Right renal pelvis (tissue), 4 donors: ENCODE measurements around the gene PRPS1L1. TPM values are rescaled to one million over a fixed set of nuclear protein-coding genes. Genes with fewer than 3 reads are reported as not detected.

Experiments used
- DNase-seq, 4 donors: peaks; one replicate each; pipeline ENCODE4 v3.0.0-alpha.2; 2013; ENCODE audit warnings: low read depth in 4 of 4, low spot score in 3 of 4, missing footprints in 1 of 4
- polyA plus RNA-seq, 4 donors: library from polyadenylated mRNA; unstranded; fragments of 120-200 nt; gene quantifications; one replicate each; pipeline ENCODE4 v1.2.1, GENCODE V29; 2013; ENCODE audit not compliant: insufficient read length in 4 of 4

The PRPS1L1 gene
- polyA plus RNA-seq, 4 donors: 0.06 TPM; not detected in 3

DNA sequence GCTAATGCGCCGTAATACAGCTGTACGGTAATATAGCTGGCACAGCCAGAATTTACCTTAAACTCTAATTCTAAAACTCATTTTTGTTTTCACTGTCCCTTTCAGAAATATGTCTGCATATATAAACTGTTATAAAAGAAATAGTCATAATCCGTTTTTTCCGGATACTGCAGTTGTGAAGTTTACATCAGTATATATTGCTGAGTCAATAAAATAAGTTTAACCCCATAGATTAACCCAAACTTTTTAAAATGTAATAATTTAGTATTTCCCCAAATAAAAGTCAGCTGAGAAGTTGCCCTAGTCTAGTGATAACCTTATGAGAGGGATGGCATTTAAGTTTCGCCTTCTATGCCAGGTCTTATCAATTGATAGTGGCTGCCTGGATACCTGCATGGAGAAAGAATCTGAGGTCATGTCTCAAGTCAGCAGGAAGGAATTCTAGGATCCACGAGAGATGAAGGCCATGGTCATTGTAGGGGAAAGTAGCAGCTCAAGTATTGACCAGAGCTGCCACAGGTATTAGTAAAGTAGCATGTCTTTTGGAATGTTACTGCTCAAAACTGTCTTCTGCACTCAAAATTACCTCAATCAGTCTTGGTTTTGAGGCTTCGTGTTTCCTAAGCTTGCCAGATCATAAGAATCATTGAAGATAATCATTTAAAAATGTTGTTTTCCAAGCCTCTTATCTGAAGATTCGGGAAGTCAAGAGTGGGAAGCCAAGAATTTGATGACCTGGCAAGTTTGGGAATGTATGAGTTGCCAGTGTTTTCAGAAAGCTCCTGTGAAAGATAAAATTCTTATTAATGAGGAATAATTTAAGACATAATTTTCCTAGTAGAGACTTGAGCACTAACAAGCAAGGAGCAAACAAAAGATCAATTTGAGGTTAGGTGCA, 10.8 kb downstream of the PRPS1L1 start:
- DNase-seq: no peak

DNA sequence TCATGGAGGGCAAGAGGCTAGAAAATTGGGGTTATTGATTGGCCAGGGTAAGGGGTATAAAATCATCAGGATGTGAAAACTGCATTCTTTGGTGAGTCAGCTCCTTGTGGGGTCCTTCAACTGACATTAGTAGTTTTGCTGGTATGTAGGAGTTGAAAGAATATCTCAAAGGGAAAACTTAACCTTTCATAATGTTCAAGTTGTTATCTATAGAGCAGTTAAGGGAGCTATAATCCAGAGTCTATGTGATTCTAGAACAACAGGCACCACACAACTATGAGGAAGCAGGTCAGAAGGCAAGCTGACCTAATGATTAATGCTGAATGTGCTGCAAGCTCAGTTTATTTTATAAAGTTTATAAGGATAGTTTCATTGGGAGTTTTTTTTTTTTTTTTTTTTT, 13.7 kb downstream of the PRPS1L1 start:
- DNase-seq: no peak

DNA sequence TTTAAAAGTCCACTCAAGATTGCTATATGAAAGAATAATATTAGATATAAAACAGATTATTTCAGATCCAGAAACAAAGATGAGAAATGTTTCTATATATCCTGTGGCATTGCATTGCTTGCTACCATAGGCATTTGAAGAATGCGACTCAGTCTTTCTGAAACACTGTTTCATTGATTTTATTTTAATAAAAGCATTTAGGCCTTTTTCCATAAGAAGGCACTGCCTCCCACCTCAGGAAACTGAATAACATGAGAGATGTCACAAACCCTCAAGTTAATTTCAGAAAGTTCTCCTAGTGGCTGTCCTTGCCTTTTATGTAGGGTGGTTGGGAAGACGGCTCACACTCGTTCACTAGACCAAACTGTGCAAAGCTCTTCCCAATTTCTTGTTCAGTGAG, 23.3 kb downstream of the PRPS1L1 start:
- DNase-seq: no peak

DNA sequence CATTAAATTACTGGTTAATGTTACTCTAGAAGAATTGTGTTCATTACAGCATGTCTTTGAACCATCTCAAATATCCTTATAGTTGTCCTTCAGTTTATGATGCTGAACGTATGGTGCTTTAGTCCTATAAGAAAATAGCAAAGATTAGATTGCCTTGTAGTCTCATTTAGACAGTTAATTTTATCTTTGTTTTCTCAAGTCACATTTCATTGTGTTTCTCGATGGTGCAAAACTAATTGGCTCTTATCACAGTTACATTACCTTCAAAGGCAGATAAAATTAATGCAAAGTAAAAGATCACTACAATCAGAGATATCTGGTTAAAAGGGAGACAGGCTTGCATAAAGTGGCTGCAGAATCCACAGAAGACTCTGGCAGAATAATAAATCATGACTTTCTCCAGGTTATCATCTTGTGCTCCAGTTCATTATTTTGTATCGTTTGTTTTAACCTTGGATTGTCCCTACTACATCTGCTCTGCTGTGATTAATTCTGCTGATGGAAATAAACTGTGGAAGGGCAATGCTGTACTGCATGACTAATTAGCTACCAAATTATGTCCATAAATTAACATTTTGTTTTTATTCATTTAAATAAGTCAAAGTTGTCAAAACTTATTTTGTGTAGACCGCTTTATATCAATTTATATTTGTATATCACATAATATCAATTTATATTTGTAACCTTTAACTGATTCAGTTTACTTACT, 24.2 kb downstream of the PRPS1L1 start:
- DNase-seq: peak in 2 of 4 donors; percentile 23 to 31

DNA sequence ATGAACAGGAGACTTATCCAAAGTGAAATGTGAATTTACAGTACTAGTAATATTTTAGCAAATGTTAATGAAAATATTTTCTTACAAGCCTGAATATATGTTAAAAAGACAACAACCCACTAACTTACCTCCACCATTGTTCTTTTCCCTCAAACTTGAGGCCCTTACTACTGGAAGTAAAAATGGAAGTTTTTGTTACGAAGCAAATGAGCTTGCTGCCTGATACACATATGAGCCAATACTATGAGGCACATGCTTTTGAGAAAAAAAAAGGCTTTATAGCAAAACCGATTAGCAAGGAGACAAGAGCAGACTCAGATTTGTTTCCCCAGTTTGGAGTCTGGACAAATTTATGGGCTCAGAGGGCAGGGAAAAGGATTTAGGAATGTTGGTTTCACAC, 29.0 kb downstream of the PRPS1L1 start:
- no peak for DNase-seq

DNA sequence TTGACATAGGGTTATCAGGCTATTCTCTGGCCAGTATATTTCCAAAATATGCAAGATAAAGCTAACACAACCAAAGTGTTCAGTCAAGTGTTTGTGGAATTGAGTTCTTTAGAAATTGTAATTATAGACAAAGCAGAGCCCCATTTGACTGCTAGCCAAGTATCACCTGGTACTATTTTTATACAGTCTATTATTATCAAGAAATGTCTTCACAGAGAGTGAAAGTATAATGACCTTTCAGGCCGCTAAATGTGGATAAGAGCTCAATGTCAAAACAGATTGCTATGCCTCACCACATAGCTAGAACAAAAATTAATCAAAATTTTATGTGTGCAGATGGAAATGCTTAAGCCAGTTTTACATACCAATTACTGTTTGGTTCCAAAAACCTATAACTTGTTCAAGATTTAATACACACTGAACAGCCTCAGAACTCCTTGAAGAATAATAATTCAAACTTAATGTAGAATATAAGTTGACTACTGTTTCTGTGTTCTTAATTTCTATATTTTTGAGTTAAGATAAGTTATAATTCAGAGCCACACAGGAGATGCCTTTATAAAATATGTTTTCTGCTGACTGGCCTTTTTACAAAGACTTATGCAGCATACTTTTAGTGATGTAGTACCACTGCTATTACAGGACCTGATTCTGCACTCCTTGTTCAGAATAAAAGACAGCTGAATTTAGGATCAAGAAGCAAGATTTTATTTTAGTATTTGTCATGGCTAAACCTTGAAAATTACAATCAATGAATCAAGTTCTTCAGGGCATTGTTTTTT, 31.0 kb downstream of the PRPS1L1 start:
- DNase-seq: no peak

DNA sequence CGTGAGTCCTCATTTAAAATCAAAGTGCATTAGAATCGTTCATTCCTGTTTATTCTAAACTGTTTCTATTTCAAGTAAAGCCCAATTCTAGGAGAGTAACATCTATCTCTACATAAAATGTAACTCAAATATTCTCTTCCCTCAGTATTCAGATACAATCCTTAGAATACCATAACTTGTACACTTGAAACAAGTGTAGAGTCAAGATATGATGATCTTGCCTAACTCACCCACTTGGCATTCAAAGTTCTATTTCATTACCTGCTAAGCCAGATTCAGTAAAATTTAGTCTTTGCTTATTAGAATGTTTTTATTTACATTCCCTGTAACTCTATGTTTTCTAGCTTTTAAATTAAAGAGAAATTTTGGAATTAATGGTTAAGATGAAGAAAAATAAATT, 31.6 kb downstream of the PRPS1L1 start:
- DNase-seq: no peak

DNA sequence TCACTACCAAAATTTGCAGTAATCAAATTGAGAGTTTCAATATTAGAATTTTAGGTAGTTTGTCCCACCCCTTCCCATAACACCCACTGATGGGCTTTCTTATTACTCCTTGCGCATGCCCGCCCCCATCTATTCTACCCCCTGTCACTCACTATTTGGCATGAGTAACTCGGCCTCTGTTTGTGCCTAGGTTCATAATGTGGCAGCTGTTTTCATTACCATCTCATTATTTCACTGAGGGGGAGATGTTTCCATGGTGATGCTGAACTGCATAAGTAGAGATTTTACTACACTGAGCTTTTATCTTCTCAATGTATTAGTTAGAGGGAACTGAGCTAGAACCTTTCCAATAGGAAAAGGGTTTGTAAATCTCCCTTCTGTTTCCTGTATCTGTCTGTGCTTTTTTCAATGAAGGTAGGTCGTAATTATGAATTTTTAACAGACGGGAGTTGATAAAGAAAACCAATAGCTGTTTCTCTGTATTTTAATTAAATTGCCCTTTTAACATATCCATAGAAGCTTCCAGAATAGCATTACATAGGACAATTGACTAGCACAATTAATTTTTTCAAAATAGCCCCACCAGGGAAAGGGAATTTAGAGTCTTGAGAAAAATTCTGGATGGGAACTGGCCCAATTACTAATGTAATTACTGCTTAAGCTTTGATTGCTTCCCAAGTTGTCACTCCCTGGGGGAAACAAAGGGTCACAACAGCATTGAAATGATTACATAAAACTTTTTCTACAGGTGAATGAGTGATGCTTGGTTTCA, 33.4 kb downstream of the PRPS1L1 start:
- no peak for DNase-seq

DNA sequence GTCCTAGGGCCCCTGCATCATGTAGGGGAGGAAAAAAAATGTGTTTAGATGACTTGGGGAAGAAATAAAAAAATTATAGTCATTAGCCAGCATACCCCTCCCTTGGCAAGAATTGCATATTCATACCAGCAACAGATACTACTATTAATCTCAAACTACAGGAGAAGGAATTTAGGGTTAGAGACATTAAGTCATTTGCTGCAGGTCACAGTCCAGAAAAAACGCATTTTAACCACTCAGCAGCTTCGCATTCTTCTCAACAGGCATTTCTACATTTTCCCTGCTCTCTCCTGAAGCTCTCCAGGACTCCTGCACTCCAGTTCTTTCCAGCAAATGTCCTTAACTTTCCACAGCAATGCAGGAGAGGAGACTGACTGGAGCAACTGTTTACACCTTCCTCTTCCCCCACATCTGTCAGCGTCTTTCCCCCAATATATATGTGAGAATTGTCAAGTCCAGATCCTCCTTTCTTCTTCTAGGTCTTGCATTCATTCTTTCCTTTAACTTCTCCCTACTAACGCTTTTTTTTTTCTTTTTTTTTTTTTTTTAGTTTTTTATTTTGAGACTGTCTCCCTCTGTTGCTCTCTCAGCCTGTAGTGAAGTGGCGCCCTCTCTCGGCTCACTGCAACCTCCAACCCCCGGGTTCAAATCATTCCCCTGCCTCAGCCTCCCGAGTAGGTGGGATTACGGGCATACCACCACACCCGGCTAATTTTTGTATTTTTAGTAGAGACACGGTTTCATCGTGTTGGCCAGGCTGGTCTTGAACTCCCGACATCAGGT, 35.6 kb downstream of the PRPS1L1 start:
- no peak for DNase-seq

DNA sequence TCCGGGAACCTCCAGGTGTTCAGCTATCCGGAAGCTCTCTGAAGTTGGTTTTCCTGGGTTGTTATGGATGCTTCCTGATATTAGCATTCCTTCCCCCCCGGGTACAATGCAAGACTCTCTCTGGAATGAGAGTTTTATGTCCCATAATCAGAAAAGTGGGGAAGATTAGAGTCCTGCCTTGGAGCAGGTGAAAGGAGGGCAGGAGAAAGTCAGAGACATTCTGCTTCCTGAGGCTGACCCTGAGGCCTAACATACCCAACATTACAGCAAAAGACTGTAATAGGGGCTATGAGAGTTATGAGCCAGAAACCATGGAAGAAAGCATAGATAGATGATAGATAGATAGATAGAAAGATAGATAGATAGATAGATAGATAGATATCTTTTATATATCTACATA, 36.9 kb downstream of the PRPS1L1 start:
- DNase-seq: no peak

DNA sequence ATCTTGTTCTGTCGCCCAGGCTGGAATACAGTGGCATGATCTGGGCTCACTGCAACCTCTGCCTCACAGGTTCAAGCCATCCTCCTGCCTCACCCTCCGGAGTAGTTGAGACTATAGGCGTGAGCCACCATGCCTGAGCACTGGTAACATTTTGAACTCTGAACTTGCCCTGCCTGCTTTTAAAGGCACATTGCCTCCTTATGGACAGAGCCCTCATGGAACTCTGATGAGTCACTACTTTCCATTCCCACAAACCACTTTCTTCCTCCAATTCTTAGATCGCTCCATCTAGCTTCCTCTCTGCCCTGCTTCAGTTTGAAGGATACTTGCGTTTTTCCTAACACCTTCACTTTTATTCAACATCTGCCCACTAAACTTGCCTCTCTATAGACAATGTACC, 38.1 kb downstream of the PRPS1L1 start:
- no peak for DNase-seq

DNA sequence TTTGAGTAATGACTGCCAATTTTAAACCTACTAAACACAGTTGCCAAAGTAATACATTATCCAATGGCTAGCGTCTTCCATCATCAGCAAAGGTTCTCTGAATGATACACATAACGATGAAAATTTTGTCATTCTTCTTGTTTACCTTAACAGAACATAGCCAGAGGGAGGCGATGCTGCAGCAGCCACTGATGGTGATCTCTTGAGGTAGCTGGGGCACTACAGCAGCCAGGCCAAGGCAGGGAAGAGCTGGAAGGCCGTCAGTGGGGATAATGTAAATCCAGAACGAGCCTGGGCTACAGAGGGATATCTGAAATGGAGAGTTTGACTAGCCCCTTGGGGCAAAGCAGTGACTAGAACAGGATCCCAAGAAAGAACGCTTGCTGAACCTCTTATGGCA, 38.8 kb downstream of the PRPS1L1 start:
- no peak for DNase-seq

DNA sequence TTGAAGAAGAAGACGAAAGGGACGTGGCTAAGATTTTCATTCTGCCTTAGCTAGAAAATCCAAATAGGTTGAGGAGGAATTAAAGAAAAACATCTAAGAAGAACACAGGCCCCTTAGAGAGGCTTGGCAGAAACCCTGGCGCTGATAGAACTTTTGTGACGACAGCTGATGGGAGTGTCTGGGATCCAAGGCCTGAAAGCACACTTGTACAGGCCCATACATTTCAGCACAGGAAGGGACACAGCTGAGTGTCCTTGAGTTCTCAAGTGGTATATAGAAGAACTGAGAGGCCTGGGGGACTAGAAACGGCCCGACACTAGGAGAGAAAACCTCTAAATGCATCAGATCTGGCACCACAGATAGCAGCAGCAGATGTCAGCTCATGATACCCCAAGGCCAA, 39.5 kb downstream of the PRPS1L1 start:
- DNase-seq: no peak

DNA sequence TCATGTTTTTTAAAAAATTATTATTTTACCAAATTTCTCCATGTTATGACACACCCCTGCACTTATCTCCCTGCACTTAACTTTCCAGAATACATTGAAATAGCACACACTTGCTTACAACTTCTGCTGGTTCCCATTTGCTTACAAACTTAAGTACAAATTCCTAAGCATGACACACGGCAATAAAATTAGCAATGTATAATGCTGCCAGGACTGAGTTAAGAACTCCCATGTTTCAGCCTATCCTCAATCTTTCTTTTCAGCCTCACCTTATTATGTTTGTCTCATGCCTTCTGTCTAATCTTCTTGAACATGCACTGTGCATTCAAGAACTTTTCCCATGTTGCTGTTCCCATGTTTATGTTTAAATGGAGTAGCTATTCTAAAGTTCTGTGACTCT, 40.8 kb downstream of the PRPS1L1 start:
- no peak for DNase-seq

DNA sequence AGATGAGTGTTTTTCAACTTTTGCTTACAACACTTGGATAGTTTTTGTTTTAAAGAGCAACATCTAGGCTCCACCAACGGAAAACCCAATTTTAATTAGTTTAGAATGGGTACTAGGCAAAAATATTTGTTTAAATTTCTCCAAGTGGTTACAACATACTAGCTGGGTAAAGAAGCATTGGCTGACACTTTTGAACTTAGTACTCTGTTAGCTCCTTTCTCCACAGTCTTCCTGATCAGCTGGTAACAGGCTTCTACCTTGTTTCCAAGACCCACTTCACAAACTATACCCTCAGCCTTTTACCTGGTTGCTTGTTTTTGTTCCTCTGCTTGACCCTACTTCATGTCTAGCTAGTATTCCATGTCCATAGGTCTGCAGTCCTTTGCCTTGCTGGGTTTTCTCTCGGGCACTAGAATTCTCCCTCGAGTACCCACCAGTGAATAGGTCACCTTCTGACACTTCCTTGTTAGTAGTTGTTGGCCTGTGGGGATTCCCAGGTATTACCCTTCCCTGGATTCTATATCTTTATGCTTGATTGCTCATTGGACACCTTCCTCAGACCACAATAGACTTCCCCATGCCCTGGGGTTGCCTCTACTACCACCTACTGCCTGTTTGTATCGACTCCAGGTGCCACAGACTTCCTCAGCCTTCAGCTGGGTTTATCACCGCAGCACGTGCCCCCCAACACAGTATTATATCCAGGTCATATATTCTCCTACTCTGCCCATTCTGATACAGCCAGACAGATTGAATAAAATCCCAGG, 42.0 kb downstream of the PRPS1L1 start:
- no peak for DNase-seq

DNA sequence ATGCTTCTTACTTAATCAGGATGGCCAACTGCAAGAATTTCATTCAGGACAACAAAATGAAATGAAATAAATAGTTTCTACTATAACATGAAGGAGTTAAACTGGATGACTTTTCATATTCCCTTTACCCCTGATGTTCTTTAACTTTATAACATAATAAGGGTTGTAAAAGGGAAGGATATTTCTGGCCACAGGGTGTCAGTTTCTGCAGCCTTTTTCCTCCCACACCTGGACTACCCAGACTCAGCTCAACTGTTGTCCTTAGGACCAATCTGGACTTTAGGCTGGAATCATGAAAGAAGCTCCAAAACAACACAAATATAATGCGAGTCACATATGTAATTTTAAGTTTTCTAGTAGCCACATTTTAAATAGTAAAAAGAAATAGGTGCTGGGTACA, 43.4 kb downstream of the PRPS1L1 start:
- no peak for DNase-seq

DNA sequence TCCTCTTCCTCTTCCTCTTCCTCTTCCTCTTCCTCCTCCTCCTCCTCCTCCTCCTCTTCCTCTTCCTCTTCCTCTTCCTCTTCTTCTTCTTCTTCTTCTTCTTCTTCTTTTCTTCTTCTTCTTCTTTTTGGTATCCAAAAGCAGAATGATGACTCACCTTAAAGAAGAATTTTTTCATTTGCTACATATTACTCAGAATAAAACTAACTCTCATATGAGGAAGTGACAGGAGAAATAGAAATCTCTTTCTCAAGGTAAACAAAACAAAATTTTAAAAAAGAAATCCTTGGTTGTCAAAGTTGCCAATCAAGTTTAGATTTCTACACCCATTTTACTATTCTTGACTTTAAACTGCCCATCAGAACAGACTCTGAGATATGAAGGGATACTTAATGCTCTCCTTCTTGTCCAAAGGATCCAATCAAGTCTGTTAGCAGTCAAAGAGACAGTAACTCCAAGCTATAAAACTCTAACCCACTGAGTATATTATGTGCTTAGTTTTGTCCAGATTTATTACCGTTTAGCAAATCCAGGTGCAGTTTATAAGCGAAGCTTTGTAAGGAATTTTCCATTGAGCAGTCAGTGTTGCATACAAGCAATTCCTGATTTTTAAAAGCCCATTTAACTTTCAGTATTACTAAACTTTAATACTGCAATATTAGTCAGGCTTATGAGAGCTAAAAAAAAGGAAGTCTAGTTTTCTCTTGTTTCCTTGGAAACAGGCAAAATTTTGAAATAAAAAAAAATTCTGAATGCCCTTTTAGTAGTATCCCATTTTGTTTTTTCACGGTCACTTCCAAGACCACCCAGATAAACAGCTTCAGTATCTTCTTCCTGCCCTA, 44.2 kb downstream of the PRPS1L1 start:
- DNase-seq: no peak

DNA sequence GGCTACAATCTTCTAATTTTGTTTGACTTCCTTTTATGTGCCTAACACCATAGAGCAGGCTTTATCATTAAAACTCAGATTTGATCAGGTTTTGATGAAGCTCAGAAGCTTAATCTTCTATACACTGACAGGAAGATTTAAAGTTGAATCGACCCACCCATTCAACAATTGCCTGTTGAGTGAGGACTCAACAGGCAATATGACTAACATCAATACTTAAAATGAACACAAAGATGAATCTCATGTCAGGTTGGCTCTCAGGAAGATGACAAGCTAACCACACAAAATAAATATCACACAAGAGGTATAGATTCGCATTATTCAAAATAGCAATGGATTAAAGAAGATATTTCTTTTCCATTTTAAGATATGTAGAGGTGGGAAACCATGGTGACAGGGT, 50.7 kb downstream of the PRPS1L1 start:
- DNase-seq: no peak
